Mucosa of descending colon (tissue), 3 donors: ENCODE results near the gene PHF21B. TPM values are rescaled to one million over a fixed set of nuclear protein-coding genes. Genes with fewer than 3 reads are reported as not detected.

Experiments
- ATAC-seq: fragments of 200-7000 bp; cut with Tn5 transposase; one replicate; pipeline ENCODE4 v1.9.1; 2020; ENCODE audit warnings: mild to moderate bottlenecking, moderate library complexity
- DNase-seq, 3 donors: peaks; one replicate each; pipeline ENCODE4 v3.0.0-alpha.2; 2020
- H3K36me3 ChIP-seq: fragments of 200-600 bp; one replicate; pipeline ENCODE4 v1.8.0; 2021; ENCODE audit warnings: low read depth, mild to moderate bottlenecking
- H3K4me1 ChIP-seq: fragments of 200-600 bp; one replicate; pipeline ENCODE4 v1.8.0; 2021; ENCODE audit warnings: low read depth, mild to moderate bottlenecking
- H3K4me3 ChIP-seq: fragments of 200-600 bp; one replicate; pipeline ENCODE4 v1.8.0; 2021; ENCODE audit warnings: mild to moderate bottlenecking
- H3K9me3 ChIP-seq: fragments of 200-600 bp; one replicate; pipeline ENCODE4 v1.8.0; 2021; ENCODE audit warnings: mild to moderate bottlenecking
- CTCF ChIP-seq: fragments of 200-600 bp; IDR thresholded peaks from one replicate; pipeline ENCODE4 v1.8.0; 2022; ENCODE audit warnings: antibody characterized with exemption, mild to moderate bottlenecking
- intact Hi-C, 2 donors: fragments of 100-400 bp; cut with DNase I in 1 of 2; cut with micrococcal nuclease in 1 of 2; formaldehyde crosslinking; loops; one replicate each; pipeline versions ENCODE4 v1.11.0 to v1.11.1; 2022; cut with DNase I, micrococcal nuclease
- total RNA-seq, 3 donors: library from RNA; stranded (reverse); fragmentation: NEBNext Ultra II Directional in 2 of 3; extraction: Animal tissue kit (Norgen Biotek cat#: 25700) in 2 of 3; gene quantifications; one replicate each; pipeline versions ENCODE4 v1.2.1 to v1.2.4, GENCODE V29; 2021 to 2023
- donor health status: DM: no; HTN: no; CAD: no; lungs with moderate emphysema.
- donor health status: DM: no; HTN: no; CAD: no.
- donor health status: DM: no; HTN: yes; CAD: no.

PHF21B gene
- total RNA-seq, 3 donors from 2014 or later: 0.41 TPM; not detected in 2

- no peak for ATAC-seq
Measured at GRCh38 chr22:45014654-45015053, 4.8 kb upstream of the PHF21B start.

GRCh38 chr22:45013138-45013537 is 3.3 kb upstream of the PHF21B start:
- no peak overlapping the region for H3K4me3 ChIP-seq
- no peak for TF ChIP-seq CTCF
- ATAC-seq (no peak), DNase-seq (no peak)
- intact Hi-C loops: no loop called here
- H3K9me3 ChIP-seq: no peaks in the 10 kb centered on the region
- H3K4me1 ChIP-seq: peaks cover 5% of the 10 kb centered on the region
- no peaks in the 10 kb centered on the region for H3K36me3 ChIP-seq

More at GRCh38 chr22:45014654-45015053, 4.8 kb upstream of the PHF21B start:
- peaks cover 5% of the 10 kb centered on the region for H3K4me1 ChIP-seq
- no peak overlapping the region for H3K4me3 ChIP-seq
- TF ChIP-seq CTCF: no peak
- no peaks in the 10 kb centered on the region for H3K36me3 ChIP-seq
- intact Hi-C loops: no loop called here
- H3K9me3 ChIP-seq: no peaks in the 10 kb centered on the region
- no peak for DNase-seq

- intact Hi-C loops: no loop called here
- no peak for TF ChIP-seq CTCF
- ATAC-seq (no peak), DNase-seq (no peak)
- no peaks in the 10 kb centered on the region for H3K36me3 ChIP-seq
- H3K9me3 ChIP-seq: no peaks in the 10 kb centered on the region
- peaks cover 12% of the 10 kb centered on the region for H3K4me1 ChIP-seq
- no peak overlapping the region for H3K4me3 ChIP-seq
Measured at GRCh38 chr22:45010532-45010900, 711 bp upstream of the PHF21B start.

GRCh38 chr22:45008751-45009605 is 827 bp downstream of the PHF21B start:
- intact Hi-C loops: no loop called here
- ATAC-seq (no peak), DNase-seq (no peak)
- no peaks in the 10 kb centered on the region for H3K36me3 ChIP-seq
- H3K9me3 ChIP-seq: no peaks in the 10 kb centered on the region
- peaks cover 12% of the 10 kb centered on the region for H3K4me1 ChIP-seq
- TF ChIP-seq CTCF: no peak
- H3K4me3 ChIP-seq: no peak overlapping the region

GRCh38 chr22:45008186-45008681 is 1.6 kb downstream of the PHF21B start:
- DNase-seq: no peak
- Histone ChIP-seq H3K4me3 (no peak overlapping the region), H3K9me3 (no peaks in the 10 kb centered on the region), H3K4me1 (peaks cover 12% of the 10 kb centered on the region), H3K36me3 (no peaks in the 10 kb centered on the region)
- no peak for TF ChIP-seq CTCF
- no peak for ATAC-seq
- intact Hi-C loops: no loop called here
